Hepatocyte (in vitro differentiated cells): Measurements from ENCODE around the gene NT5C. TPM values are rescaled to one million over a fixed set of nuclear protein-coding genes. Genes with fewer than 3 reads are reported as not detected.

ENCODE experiments used
- DNase-seq: peaks from one replicate; pipeline ENCODE4 v3.0.0-alpha.2; 2016; ENCODE audit warnings: low spot score
- H2AFZ ChIP-seq: fragments of 200-600 bp; sonication (generic); 2 replicates; pipeline ENCODE4 v1.6.0; 2016; ENCODE audit warnings: antibody characterized with exemption, mild to moderate bottlenecking
- H3K27ac ChIP-seq: fragments of 200-600 bp; sonication (generic); 2 replicates; pipeline ENCODE4 v1.5.1; 2016; ENCODE audit warnings: mild to moderate bottlenecking
- H3K27me3 ChIP-seq: fragments of 200-600 bp; sonication (generic); 2 replicates; pipeline ENCODE4 v1.6.1; 2016
- H3K36me3 ChIP-seq: fragments of 200-600 bp; sonication (generic); replicated peaks from 2 replicates; pipeline ENCODE4 v1.5.1; 2016; ENCODE audit warnings: low read depth; ENCODE audit not compliant: insufficient read depth
- H3K4me1 ChIP-seq: fragments of 200-600 bp; sonication (generic); 2 replicates; pipeline ENCODE4 v1.5.1; 2016; ENCODE audit warnings: mild to moderate bottlenecking, moderate library complexity; ENCODE audit not compliant: insufficient read depth
- H3K4me2 ChIP-seq: fragments of 200-600 bp; sonication (generic); 2 replicates; pipeline ENCODE4 v1.6.0; 2016
- H3K4me3 ChIP-seq: fragments of 200-600 bp; sonication (generic); 2 replicates; pipeline ENCODE4 v1.5.1; 2016; ENCODE audit warnings: mild to moderate bottlenecking
- H3K79me2 ChIP-seq: fragments of 200-600 bp; sonication (generic); 2 replicates; pipeline ENCODE4 v1.6.0; 2017; ENCODE audit warnings: mild to moderate bottlenecking
- H3K9me2 ChIP-seq: fragments of 200-600 bp; sonication (generic); replicated peaks from 2 replicates; pipeline ENCODE4 v1.6.0; 2017; ENCODE audit warnings: mild to moderate bottlenecking; ENCODE audit not compliant: insufficient read depth
- H3K9me3 ChIP-seq: fragments of 200-600 bp; sonication (generic); 2 replicates; pipeline ENCODE4 v1.5.1; 2016; ENCODE audit warnings: low read depth, mild to moderate bottlenecking
- H4K20me1 ChIP-seq: fragments of 200-600 bp; sonication (generic); 2 replicates; pipeline ENCODE4 v1.6.0; 2016; ENCODE audit warnings: mild to moderate bottlenecking; ENCODE audit not compliant: insufficient read depth, poor library complexity, severe bottlenecking
- CTCF ChIP-seq: fragments of 200-600 bp; sonication (generic); IDR thresholded peaks from 2 replicates; pipeline ENCODE4 v1.5.1; 2016; ENCODE audit warnings: antibody characterized with exemption, mild to moderate bottlenecking; ENCODE audit not compliant: poor library complexity
- EZH2 ChIP-seq: fragments of 200-600 bp; sonication (generic); IDR thresholded peaks from 2 replicates; pipeline ENCODE4 v1.6.1; 2016; ENCODE audit warnings: antibody characterized with exemption, mild to moderate bottlenecking, borderline replicate concordance
- EZH2phosphoT487 ChIP-seq: fragments of 200-600 bp; sonication (generic); IDR thresholded peaks from one replicate; pipeline ENCODE4 v1.6.1; 2018; ENCODE audit warnings: antibody characterized with exemption, mild to moderate bottlenecking, low read depth, moderate library complexity; ENCODE audit not compliant: unreplicated experiment, severe bottlenecking
- WGBS: methylation state at CpG from one replicate; pipeline ENCODE4 v1.1.6; 2016; ENCODE audit warnings: low lambda C conversion rate; ENCODE audit errors: missing lambda C conversion rate; 5-methylcytosine and 5-hydroxymethylcytosine counted together
- polyA plus RNA-seq: library from polyadenylated mRNA; unstranded; fragments of >200 nt; fragmentation: Nextera tagmentation; extraction: Ambion mirVana; gene quantifications from 2 replicates; pipeline ENCODE4 v1.2.1, GENCODE V29; 2016
- total RNA-seq: library from RNA; depleted of rRNA; stranded (reverse); fragments of >200 nt; gene quantifications from 2 replicates; pipeline ENCODE4 v1.2.3, GENCODE V29; 2014

NT5C gene
- total and polyA plus RNA-seq, 2 experiments from 2014 or later = 46.3 to 73.3 TPM

GRCh38 chr17:75109407-75110233, 21.9 kb downstream of the NT5C start, which contains the start of gene ARMC7:
Gene ARMC7, plus strand, starts transcription at chr17:75109969. Its CDS starts 320 bp downstream, at chr17:75110289.
- peaks cover 27% of the 10 kb centered on the region for H3K79me2 ChIP-seq
- H3K27ac ChIP-seq = peak within 1 kb of the TSS; percentile 47
- peaks cover 16% of the 10 kb centered on the region for H3K4me1 ChIP-seq
- no peaks in the 10 kb centered on the region for H3K9me2 ChIP-seq
- peak within 1 kb of the TSS; percentile 98 for H3K4me2 ChIP-seq
- H4K20me1 ChIP-seq = no peaks in the 10 kb centered on the region
- peak; percentile 95 for DNase-seq
- under 1% methylated on average over 61 of the region's 68 CpGs for WGBS
- H3K4me3 ChIP-seq = peak within 1 kb of the TSS; percentile 68
- no peak for TF ChIP-seq EZH2phosphoT487
- TF ChIP-seq EZH2 = no peak
- no peak for TF ChIP-seq CTCF
- H3K9me3 ChIP-seq = no peaks in the 10 kb centered on the region
- no peaks in the 10 kb centered on the region for H3K27me3 ChIP-seq
- H3K36me3 ChIP-seq = no peaks in the 10 kb centered on the region
- H2AFZ ChIP-seq = peak within 1 kb of the TSS; percentile 96

DNA sequence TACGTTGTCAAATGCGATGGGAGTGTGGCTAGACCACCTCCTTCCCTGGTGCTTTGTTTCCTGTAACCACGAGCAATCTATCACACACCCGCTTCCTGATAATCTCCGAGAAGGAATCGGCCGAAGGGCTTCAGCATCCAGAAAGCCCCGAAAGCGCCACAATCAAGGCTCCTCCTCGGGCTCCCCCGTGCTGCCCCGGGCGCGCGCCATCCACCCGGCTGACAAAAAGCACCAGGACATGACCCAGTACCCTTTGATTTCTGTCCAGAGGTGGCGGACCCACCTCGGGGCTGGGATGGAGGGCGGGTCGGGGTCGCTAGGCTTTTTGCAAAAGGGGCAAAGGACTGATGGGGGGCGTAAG, 22.5 kb downstream of the NT5C start:
- peak overlapping the region; percentile 70 for H2AFZ ChIP-seq
- no peaks in the 10 kb centered on the region for H4K20me1 ChIP-seq
- TF ChIP-seq EZH2 (no peak), EZH2phosphoT487 (no peak), CTCF (no peak)
- peak overlapping the region; percentile 98 for H3K4me2 ChIP-seq
- peaks cover 13% of the 10 kb centered on the region for H3K4me1 ChIP-seq
- no peaks in the 10 kb centered on the region for H3K27me3 ChIP-seq
- H3K4me3 ChIP-seq = peak overlapping the region; percentile 68
- DNase-seq = no peak
- 9% methylated on average over 20 of the region's 22 CpGs for WGBS
- no peak overlapping the region for H3K27ac ChIP-seq
- H3K79me2 ChIP-seq = peaks cover 22% of the 10 kb centered on the region
- H3K9me3 ChIP-seq = no peaks in the 10 kb centered on the region
- H3K9me2 ChIP-seq = no peaks in the 10 kb centered on the region
- no peaks in the 10 kb centered on the region for H3K36me3 ChIP-seq

DNA sequence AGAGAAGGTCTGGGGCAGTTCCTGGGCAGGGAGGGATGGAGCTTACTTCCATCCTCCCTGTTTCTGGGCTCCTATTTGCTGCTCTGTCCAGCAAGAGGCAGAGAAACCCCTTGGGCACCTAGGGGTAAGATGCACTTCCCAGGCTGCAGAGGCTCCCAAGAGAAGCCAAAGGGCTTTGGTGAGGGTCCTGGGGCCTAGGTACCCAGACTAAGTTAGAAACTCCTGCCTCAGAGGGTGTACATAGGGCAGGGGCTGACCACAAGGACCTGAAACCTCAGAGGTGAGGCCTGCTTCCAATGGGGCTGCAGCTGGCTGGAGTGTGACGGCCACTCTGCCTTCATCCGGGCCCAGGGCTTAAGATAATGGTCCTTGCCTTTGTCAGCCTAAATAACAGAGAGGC, 23.3 kb downstream of the NT5C start:
- WGBS = 79% methylated on average over 2 of the region's 2 CpGs
- Histone ChIP-seq H3K36me3 (no peaks in the 10 kb centered on the region), H4K20me1 (no peaks in the 10 kb centered on the region), H3K4me2 (no peak overlapping the region), H3K79me2 (peaks cover 22% of the 10 kb centered on the region), H3K9me2 (no peaks in the 10 kb centered on the region), H3K27me3 (no peaks in the 10 kb centered on the region), H2AFZ (no peak overlapping the region), H3K4me3 (no peak overlapping the region), H3K4me1 (peaks cover 13% of the 10 kb centered on the region), H3K9me3 (no peaks in the 10 kb centered on the region), H3K27ac (no peak overlapping the region)
- TF ChIP-seq EZH2phosphoT487 = no peak
- no peak for TF ChIP-seq EZH2
- no peak for TF ChIP-seq CTCF
- no peak for DNase-seq
